ENCODE measurements around the gene KCNJ4. TPM values are rescaled to one million over a fixed set of nuclear protein-coding genes. Genes with fewer than 3 reads are reported as not detected.

Gene KCNJ4
- total RNA-seq, 1 experiment from 2014 or later, result 0.92 TPM

DNA sequence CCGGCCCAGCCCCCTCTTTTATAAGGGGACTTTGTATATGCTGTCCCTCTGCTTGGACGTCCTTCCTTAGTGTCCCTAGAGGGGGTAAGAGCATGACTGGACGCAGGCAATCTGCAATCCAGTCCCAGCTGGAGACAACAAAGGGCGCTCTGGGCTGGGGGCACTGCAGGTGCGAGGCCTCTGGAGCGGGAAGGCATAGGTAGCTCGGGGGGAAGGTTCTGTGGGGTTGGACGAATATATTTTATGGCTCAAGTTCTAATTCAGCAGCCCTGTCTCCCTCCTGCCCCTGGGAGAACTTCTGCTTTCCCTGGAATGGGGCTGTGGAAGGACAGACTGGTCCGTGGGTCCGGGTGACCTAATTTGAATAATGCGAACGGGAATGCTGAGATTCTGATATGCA is 40.0 kb downstream of the KCNJ4 start:
- Histone ChIP-seq H3K4ac (ENCODE audit: low read depth, low read length) (no peak overlapping the region), H3K79me2 (ENCODE audit: insufficient read depth, low read length) (no peaks in the 10 kb centered on the region), H3K79me1 (ENCODE audit: insufficient read depth, low read depth, low read length, poor library complexity, severe bottlenecking) (no peaks in the 10 kb centered on the region), H2AK5ac (ENCODE audit: insufficient read length, low read length) (no peak overlapping the region), H3K23ac (ENCODE audit: insufficient read length, low read depth, low read length) (no peak overlapping the region), H3K23me2 (ENCODE audit: insufficient read length, low read depth, low read length, poor library complexity, severe bottlenecking) (no peaks in the 10 kb centered on the region), H3K56ac (ENCODE audit: insufficient read length, low read depth, low read length) (no peak overlapping the region), H3K4me1 (ENCODE audit: insufficient read depth, low read length) (no peaks in the 10 kb centered on the region; the same call in 1 of the 2 replicates), H3K14ac (ENCODE audit: insufficient read depth, low read length) (no peak overlapping the region), H3K27me3 (ENCODE audit: insufficient read depth, low read length) (no peaks in the 10 kb centered on the region), H2BK120ac (ENCODE audit: low read depth, low read length, poor library complexity, severe bottlenecking) (no peak overlapping the region), H4K5ac (ENCODE audit: insufficient read length, low read depth, low read length) (no peak overlapping the region), H2BK20ac (ENCODE audit: low read depth, low read length, poor library complexity, severe bottlenecking) (no peak overlapping the region), H4K20me1 (ENCODE audit: control insufficient read depth, insufficient read depth, insufficient read length) (no peaks in the 10 kb centered on the region), H2AFZ (ENCODE audit: low read length) (no peak overlapping the region), H3K27ac (ENCODE audit: insufficient read length, low read depth, low read length) (no peak overlapping the region), H2BK5ac (ENCODE audit: insufficient read length, low read length) (no peak overlapping the region), H2BK12ac (ENCODE audit: insufficient read length, low read depth, low read length) (no peak overlapping the region), H2BK15ac (ENCODE audit: low read depth, low read length) (no peak overlapping the region), H4K8ac (replicated peaks; ENCODE audit: insufficient read length, low read depth, low read length) (no peak overlapping the region), H3K9me3 (ENCODE audit: control insufficient read depth, low read depth, low read length) (no peaks in the 10 kb centered on the region), H3K4me2 (ENCODE audit: insufficient read depth, insufficient read length, low read length) (no peak overlapping the region), H3K9ac (ENCODE audit: extremely low read depth, insufficient read length, low read length) (no peak overlapping the region), H4K91ac (ENCODE audit: insufficient read length, low read depth, low read length) (no peak overlapping the region), H3K18ac (ENCODE audit: insufficient read length, low read depth, low read length) (no peak overlapping the region), H3T11ph (ENCODE audit: low read length) (no peak overlapping the region)
- Mint-ChIP-seq H3K36me3 (ENCODE audit: insufficient read depth in 1 of 3, low read depth in 3 of 3) (peaks cover 2 to 4% (median 3%) of the 10 kb centered on the region in 3 experiments; a peak in 4 of 7 replicates), H3K27ac (peak overlapping the region in 1 of 3 experiments; percentile 68; a peak in 2 of 7 replicates), H3K4me3 (no peak overlapping the region), H3K27me3 (ENCODE audit: low read depth) (peaks cover 1% of the 10 kb centered on the region; the same call in 1 of the 2 replicates), H3K9me3 (peaks cover 10 to 12% of the 10 kb centered on the region in 2 experiments; a peak in 4 of 5 replicates), H3K4me1 (peaks cover 12 to 27% of the 10 kb centered on the region in 2 experiments)
- TF ChIP-seq, protein P1, sequence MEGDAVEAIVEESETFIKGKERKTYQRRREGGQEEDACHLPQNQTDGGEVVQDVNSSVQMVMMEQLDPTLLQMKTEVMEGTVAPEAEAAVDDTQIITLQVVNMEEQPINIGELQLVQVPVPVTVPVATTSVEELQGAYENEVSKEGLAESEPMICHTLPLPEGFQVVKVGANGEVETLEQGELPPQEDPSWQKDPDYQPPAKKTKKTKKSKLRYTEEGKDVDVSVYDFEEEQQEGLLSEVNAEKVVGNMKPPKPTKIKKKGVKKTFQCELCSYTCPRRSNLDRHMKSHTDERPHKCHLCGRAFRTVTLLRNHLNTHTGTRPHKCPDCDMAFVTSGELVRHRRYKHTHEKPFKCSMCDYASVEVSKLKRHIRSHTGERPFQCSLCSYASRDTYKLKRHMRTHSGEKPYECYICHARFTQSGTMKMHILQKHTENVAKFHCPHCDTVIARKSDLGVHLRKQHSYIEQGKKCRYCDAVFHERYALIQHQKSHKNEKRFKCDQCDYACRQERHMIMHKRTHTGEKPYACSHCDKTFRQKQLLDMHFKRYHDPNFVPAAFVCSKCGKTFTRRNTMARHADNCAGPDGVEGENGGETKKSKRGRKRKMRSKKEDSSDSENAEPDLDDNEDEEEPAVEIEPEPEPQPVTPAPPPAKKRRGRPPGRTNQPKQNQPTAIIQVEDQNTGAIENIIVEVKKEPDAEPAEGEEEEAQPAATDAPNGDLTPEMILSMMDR (conservative IDR thresholded peaks at IDR 0.05), result no peak
- DNase-seq, result no peak
- no CpG with 5 or more reads among the region's 12 CpGs for WGBS (ENCODE audit: extremely low coverage, insufficient read length, low lambda C conversion rate)

Measured in H9 (cell line).